GM23338 (cell line): ENCODE results near the gene TXN. TPM values are rescaled to one million over a fixed set of nuclear protein-coding genes. Genes with fewer than 3 reads are reported as not detected.
A peak's percentile ranks its signal among the peaks of the same experiment; 100 is the strongest.

Experiments used
- ATAC-seq: fragments of 200-7000 bp; cut with Tn5 transposase; 3 replicates; pipeline ENCODE4 v1.9.1; 2020
- DNase-seq: peaks from one replicate; pipeline ENCODE4 v3.0.0-alpha.2; 2015; ENCODE audit warnings: low spot score
- H2AFZ ChIP-seq: fragments of 200-600 bp; sonication (generic); 2 replicates; pipeline ENCODE4 v1.8.0; 2016; ENCODE audit warnings: antibody characterized with exemption, mild to moderate bottlenecking, moderate library complexity
- H3F3A ChIP-seq: fragments of 200-600 bp; sonication (generic); replicated peaks from 2 replicates; pipeline ENCODE4 v1.8.0; 2017; ENCODE audit warnings: antibody characterized with exemption, mixed run types, low read depth
- H3K27ac ChIP-seq: fragments of 200-600 bp; sonication (generic); 2 replicates; pipeline ENCODE4 v1.6.1; 2016; ENCODE audit warnings: low read depth
- H3K27me3 ChIP-seq: fragments of 200-600 bp; sonication (generic); 2 replicates; pipeline ENCODE4 v1.8.0; 2016; ENCODE audit warnings: mild to moderate bottlenecking, mixed run types, moderate library complexity; ENCODE audit not compliant: insufficient read depth
- H3K36me3 ChIP-seq: fragments of 200-600 bp; sonication (generic); 2 replicates; pipeline ENCODE4 v1.8.0; 2016; ENCODE audit warnings: mild to moderate bottlenecking; ENCODE audit not compliant: insufficient read depth
- H3K4me1 ChIP-seq: fragments of 200-600 bp; sonication (generic); 2 replicates; pipeline ENCODE4 v1.8.0; 2016; ENCODE audit warnings: mild to moderate bottlenecking, moderate library complexity; ENCODE audit not compliant: insufficient read depth
- H3K4me2 ChIP-seq: fragments of 200-600 bp; sonication (generic); 2 replicates; pipeline ENCODE4 v1.7.1; 2017; ENCODE audit warnings: mixed run types
- H3K4me3 ChIP-seq: fragments of 200-600 bp; sonication (generic); 2 replicates; pipeline ENCODE4 v1.6.1; 2016; ENCODE audit warnings: mixed run types
- H3K79me2 ChIP-seq: fragments of 200-600 bp; sonication (generic); replicated peaks from 2 replicates; pipeline ENCODE4 v1.8.0; 2017; ENCODE audit warnings: mild to moderate bottlenecking; ENCODE audit not compliant: insufficient read depth
- H3K9me2 ChIP-seq: fragments of 200-600 bp; sonication (generic); 2 replicates; pipeline ENCODE4 v1.8.0; 2017; ENCODE audit not compliant: insufficient read depth
- H4K20me1 ChIP-seq: fragments of 200-600 bp; sonication (generic); replicated peaks from 2 replicates; pipeline ENCODE4 v1.8.0; 2017; ENCODE audit warnings: mild to moderate bottlenecking; ENCODE audit not compliant: insufficient read depth
- H3K27ac Mint-ChIP-seq: 2 replicates; pipeline ENCODE4 v1.8.0; 2020; ENCODE audit warnings: inconsistent platforms, mild to moderate bottlenecking, moderate library complexity, mixed read lengths
- H3K27me3 Mint-ChIP-seq: 3 replicates; pipeline ENCODE4 v1.8.0; 2022; ENCODE audit warnings: low read depth, mild to moderate bottlenecking, moderate library complexity, mixed read lengths, inconsistent platforms; ENCODE audit not compliant: insufficient read depth, poor library complexity
- H3K36me3 Mint-ChIP-seq: 3 replicates; pipeline ENCODE4 v1.8.0; 2021; ENCODE audit warnings: low read depth, mild to moderate bottlenecking, inconsistent platforms, moderate library complexity, mixed read lengths
- H3K4me1 Mint-ChIP-seq: 3 replicates; pipeline ENCODE4 v1.8.0; 2020; ENCODE audit warnings: mild to moderate bottlenecking, inconsistent platforms, mixed read lengths
- H3K4me3 Mint-ChIP-seq: 3 replicates; pipeline ENCODE4 v1.8.0; 2021; ENCODE audit warnings: moderate library complexity, mild to moderate bottlenecking, inconsistent platforms, mixed read lengths
- H3K9me3 Mint-ChIP-seq: 3 replicates; pipeline ENCODE4 v1.8.0; 2020; ENCODE audit warnings: moderate library complexity, mild to moderate bottlenecking, inconsistent platforms, mixed read lengths
- CREB1 ChIP-seq: fragments of 250-450 bp; sonication (Bioruptor Pico); IDR thresholded peaks from 2 replicates; pipeline ENCODE4 v1.5.0; 2020; ENCODE audit warnings: low read depth, mild to moderate bottlenecking, moderate library complexity
- EZH2phosphoT487 ChIP-seq: fragments of 200-600 bp; sonication (generic); IDR thresholded peaks from one replicate; pipeline ENCODE4 v1.8.1; 2018; ENCODE audit warnings: antibody characterized with exemption; ENCODE audit not compliant: unreplicated experiment
- JUNB ChIP-seq: IDR thresholded peaks from one replicate; pipeline ENCODE4 v1.6.1; 2016; ENCODE audit warnings: antibody characterized with exemption; ENCODE audit not compliant: unreplicated experiment
- NANOG ChIP-seq: IDR thresholded peaks from 2 replicates; pipeline ENCODE4 v1.6.1; 2016; ENCODE audit warnings: antibody characterized with exemption, borderline replicate concordance
- POLR2AphosphoS5 ChIP-seq: IDR thresholded peaks from 2 replicates; pipeline ENCODE4 v1.6.1; 2016; ENCODE audit warnings: antibody characterized with exemption, low read depth
- ZNF331 ChIP-seq: fragments of 250-450 bp; sonication (Bioruptor Pico); IDR thresholded peaks from 2 replicates; pipeline ENCODE4 v1.5.0; 2020; ENCODE audit warnings: low read depth, mild to moderate bottlenecking, moderate library complexity
- ZNF462 ChIP-seq: fragments of 250-450 bp; sonication (Bioruptor Pico); IDR thresholded peaks from 2 replicates; pipeline ENCODE4 v1.5.0; 2020; ENCODE audit warnings: mild to moderate bottlenecking, moderate library complexity
- polyA plus RNA-seq: library from polyadenylated mRNA; unstranded; fragments of >200 nt; fragmentation: Nextera tagmentation; extraction: Ambion mirVana; gene quantifications from 2 replicates; pipeline ENCODE4 v1.2.1, GENCODE V29; 2016
- total RNA-seq: library from RNA; depleted of rRNA; stranded (reverse); fragments of >200 nt; shearing (Covaris generic); gene quantifications from 2 replicates; pipeline ENCODE4 v1.2.3, GENCODE V29; 2014

Gene TXN
- total and polyA plus RNA-seq, 2 experiments from 2014 or later: 177 to 1,031 TPM

- TF ChIP-seq ZNF462 (CRISPR knock-in tag): no peak
- no peak for TF ChIP-seq ZNF331 (CRISPR knock-in tag)
- TF ChIP-seq NANOG: no peak
- TF ChIP-seq CREB1 (CRISPR knock-in tag): no peak
- no peak for TF ChIP-seq EZH2phosphoT487
- TF ChIP-seq JUNB: no peak
Observed at GRCh38 chr9:110257097-110257841, 962 bp upstream of the TXN start (continued).

GRCh38 chr9:110255463-110256379 is 586 bp downstream of the TXN start:
- Mint-ChIP-seq H3K4me1 (peaks cover 44% of the 10 kb centered on the region), H3K36me3 (peaks cover 3% of the 10 kb centered on the region), H3K27ac (peak overlapping the region; percentile 98), H3K9me3 (peaks cover 2% of the 10 kb centered on the region; the same call in 1 of the 3 replicates), H3K4me3 (peak overlapping the region; percentile 98), H3K27me3 (peaks cover 19% of the 10 kb centered on the region)
- H3K27me3 ChIP-seq: no peaks in the 10 kb centered on the region
- peak overlapping the region; percentile 88; the same call in 1 of the 2 replicates for H2AFZ ChIP-seq
- peaks cover 27% of the 10 kb centered on the region for H3K4me1 ChIP-seq
- H3K36me3 ChIP-seq: 0 out of 2 replicates have a peak, but pooled peaks cover 4% of the 10 kb centered on the region
- ATAC-seq (peak; percentile 34), DNase-seq (peak; percentile 51)
- H3K4me2 ChIP-seq: peak overlapping the region; percentile 85
- peaks cover 9% of the 10 kb centered on the region; the same call in 1 of the 2 replicates for H3F3A ChIP-seq
- H3K9me2 ChIP-seq: no peaks in the 10 kb centered on the region
- H4K20me1 ChIP-seq: peaks cover 20% of the 10 kb centered on the region
- peak overlapping the region; percentile 91 for H3K4me3 ChIP-seq
- TF ChIP-seq NANOG: no peak
- peak; percentile 41; the same call in 1 of the 2 replicates for TF ChIP-seq POLR2AphosphoS5
- no peak for TF ChIP-seq CREB1 (CRISPR knock-in tag)
- 0 out of 2 replicates have a peak overlapping the region, but pooled peaks have one; percentile 60 for H3K27ac ChIP-seq
- H3K79me2 ChIP-seq: peaks cover 62% of the 10 kb centered on the region
